ENCODE measurements around the gene RPL13.

The RPL13 gene

GRCh38 chr16:89599451-89599858, 39.0 kb downstream of the RPL13 start:
- DNase-seq = peak; percentile 51

DNA sequence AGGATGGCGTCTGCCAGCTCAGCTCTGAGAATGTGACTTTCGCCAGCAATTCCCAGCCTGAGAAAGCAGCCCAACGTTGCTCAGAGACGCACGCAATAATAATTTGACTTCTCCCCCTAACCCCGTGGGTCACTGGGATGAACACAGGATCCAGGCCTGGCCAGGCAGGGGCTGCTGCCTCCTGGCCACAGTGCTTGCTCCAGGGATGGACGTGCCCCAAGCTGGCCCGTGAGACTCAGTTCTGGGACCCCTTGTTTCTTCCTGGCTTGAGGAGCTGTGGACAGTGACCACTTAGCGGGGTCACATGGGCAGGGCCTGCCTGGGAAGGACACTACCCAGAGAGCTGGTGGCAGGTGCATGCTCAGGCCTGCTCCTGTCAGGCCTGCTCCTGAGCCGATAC, 39.4 kb downstream of the RPL13 start:
- DNase-seq = no peak

- no peak for DNase-seq
Observed at GRCh38 chr16:89600427-89600826, 39.9 kb downstream of the RPL13 start.

- no peak for DNase-seq
Observed at GRCh38 chr16:89600956-89601355, 40.5 kb downstream of the RPL13 start.

GRCh38 chr16:89601906-89602272, 41.4 kb downstream of the RPL13 start:
- DNase-seq = no peak

- peak; percentile 75 for DNase-seq
Observed at GRCh38 chr16:89602273-89602951, 41.9 kb downstream of the RPL13 start.

GRCh38 chr16:89602952-89603590, 42.6 kb downstream of the RPL13 start:
- no peak for DNase-seq

DNA sequence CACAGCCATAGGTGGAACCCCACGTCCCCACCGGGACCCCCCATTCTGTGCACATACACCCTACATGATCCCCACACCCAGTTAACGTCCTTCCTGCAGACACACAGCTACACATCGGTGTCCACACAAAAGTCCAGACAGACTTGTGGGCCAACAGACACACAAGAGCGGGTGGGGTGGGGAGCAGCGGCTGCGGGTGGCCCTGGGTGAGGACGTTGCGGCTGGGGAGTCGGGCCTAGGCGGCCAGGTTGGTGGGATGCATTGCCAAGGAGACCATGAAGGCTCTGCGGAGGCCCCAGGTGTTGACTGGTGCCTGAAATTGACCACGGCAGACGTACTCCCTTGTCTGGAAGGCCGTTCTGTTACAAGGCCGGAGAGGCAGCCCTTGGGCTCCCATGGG, 44.3 kb downstream of the RPL13 start:
- DNase-seq = no peak

GRCh38 chr16:89605186-89605970, 44.9 kb downstream of the RPL13 start:
- DNase-seq = no peak

GRCh38 chr16:89606006-89606405, 45.5 kb downstream of the RPL13 start:
- DNase-seq = no peak

GRCh38 chr16:89607453-89607852, 47.0 kb downstream of the RPL13 start:
- DNase-seq = no peak

DNA sequence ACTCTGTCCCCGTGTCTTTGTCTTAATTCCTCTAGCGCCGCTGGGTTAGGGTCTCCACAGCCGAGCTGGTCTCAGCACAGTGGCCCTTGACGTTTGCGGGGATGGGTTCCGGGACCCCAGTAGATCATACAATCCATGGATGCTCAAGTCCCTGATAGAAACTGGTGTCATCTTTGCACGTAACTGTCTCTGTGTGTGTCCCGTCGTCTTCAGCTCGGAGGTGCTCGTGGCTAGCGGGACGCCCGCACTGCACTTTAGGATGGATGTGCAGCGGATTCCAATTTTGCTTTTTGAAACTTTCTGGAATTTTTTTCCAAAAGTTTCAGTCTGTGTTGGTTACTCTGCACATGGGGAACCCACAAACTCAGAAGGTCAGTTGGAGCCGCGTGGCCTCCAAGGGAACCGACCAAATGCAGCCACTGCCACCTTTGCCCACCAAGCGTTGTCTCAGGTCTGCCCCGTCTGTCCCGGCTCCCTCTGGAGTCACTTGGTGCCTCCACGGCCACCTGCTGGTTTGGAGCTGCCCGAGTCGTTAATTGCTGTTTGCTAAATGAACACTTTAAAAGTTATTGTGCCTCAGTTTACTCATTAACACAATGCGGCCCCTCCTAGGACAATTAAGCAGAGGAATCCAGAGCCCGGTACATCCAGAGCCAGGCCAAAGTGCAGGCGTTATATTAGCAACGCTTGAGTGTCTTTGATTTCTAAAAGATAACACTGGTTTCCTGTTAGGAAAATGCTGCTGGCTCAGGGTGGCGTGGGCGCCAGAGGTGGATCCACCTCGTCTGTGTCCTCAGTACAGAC, 47.7 kb downstream of the RPL13 start:
- no peak for DNase-seq

- no peak for DNase-seq
Observed at GRCh38 chr16:89610108-89610453, 49.6 kb downstream of the RPL13 start.

- no peak for DNase-seq
Observed at GRCh38 chr16:89612415-89613166, 52.1 kb downstream of the RPL13 start.

DNA sequence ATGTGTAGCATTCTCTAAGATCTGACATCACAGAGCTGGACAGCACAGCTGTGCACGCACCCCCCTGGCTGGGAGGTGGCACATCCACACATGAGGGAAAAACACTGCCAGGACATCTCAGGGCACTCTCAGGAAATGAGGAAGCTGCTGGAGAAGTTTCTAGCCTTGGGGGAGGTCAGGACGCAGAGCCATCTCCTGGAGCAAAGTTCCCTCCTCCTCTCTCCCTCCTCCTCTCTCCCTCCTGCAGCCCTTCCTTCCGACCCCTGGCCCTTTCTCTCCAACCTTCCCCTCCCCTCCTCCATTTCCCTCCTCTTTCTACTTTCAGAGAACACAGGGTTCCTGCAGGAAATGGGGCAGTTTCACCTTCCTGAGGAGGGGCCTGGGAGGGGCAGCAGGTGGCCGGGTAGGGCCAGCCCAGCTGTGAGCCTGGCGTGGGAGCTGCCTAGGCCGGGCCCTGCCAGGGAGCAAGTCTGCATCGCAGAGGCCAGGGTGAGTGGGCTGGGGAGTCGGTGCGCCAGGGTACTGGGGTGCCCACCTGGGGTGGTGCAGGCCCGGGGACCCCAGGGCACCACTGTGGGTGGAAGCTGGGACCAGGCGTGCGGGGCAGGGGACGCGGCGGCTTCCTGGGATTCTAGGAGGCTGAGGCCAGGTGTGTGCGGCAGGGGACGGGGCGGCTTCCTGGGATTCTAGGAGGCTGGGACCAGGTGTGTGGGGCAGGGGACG, 52.9 kb downstream of the RPL13 start, which contains the start of gene DPEP1:
DPEP1 (plus strand) TSS at position 412 of the 723 bp plus-strand sequence. CDS start 16,769 bp downstream, outside the sequence.
- no peak for DNase-seq

GRCh38 chr16:89613954-89614459, 53.5 kb downstream of the RPL13 start:
- DNase-seq = no peak
